Measurements from ENCODE around the gene PLCB1.
A peak's percentile ranks its signal among the peaks of the same experiment; 100 is the strongest.

The PLCB1 gene

GRCh38 chr20:8161264-8162071 is 29.4 kb downstream of the PLCB1 start:
- no peak for DNase-seq

GRCh38 chr20:8162610-8163009 is 30.5 kb downstream of the PLCB1 start:
- DNase-seq = no peak

GRCh38 chr20:8163543-8163942 is 31.5 kb downstream of the PLCB1 start:
- no peak for DNase-seq

- no peak for DNase-seq
Observed at GRCh38 chr20:8166730-8167129, 34.7 kb downstream of the PLCB1 start.

- DNase-seq = no peak
Observed at GRCh38 chr20:8168785-8169288, 36.8 kb downstream of the PLCB1 start.

GRCh38 chr20:8170921-8171320 is 38.9 kb downstream of the PLCB1 start:
- DNase-seq = no peak

GRCh38 chr20:8172191-8172590 is 40.1 kb downstream of the PLCB1 start:
- no peak for DNase-seq

- DNase-seq = no peak
Observed at GRCh38 chr20:8175741-8176675, 43.9 kb downstream of the PLCB1 start.

- no peak for DNase-seq
Observed at GRCh38 chr20:8183526-8183925, 51.5 kb downstream of the PLCB1 start.

GRCh38 chr20:8187740-8188139 is 55.7 kb downstream of the PLCB1 start:
- no peak for DNase-seq

GRCh38 chr20:8190043-8190880 is 58.2 kb downstream of the PLCB1 start:
- DNase-seq = no peak

- no peak for DNase-seq
Observed at GRCh38 chr20:8194721-8195120, 62.7 kb downstream of the PLCB1 start.

- no peak for DNase-seq
Observed at GRCh38 chr20:8196096-8196495, 64.0 kb downstream of the PLCB1 start.

GRCh38 chr20:8200220-8200619 is 68.2 kb downstream of the PLCB1 start:
- DNase-seq = no peak

GRCh38 chr20:8203366-8203765 is 71.3 kb downstream of the PLCB1 start:
- DNase-seq = no peak

GRCh38 chr20:8205996-8206395 is 73.9 kb downstream of the PLCB1 start:
- DNase-seq = no peak

GRCh38 chr20:8208226-8208625 is 76.2 kb downstream of the PLCB1 start:
- DNase-seq = no peak

GRCh38 chr20:8209061-8209460 is 77.0 kb downstream of the PLCB1 start:
- no peak for DNase-seq

GRCh38 chr20:8210749-8211148 is 78.7 kb downstream of the PLCB1 start:
- DNase-seq = no peak

- DNase-seq = no peak
Observed at GRCh38 chr20:8212286-8212685, 80.2 kb downstream of the PLCB1 start.

- DNase-seq = no peak
Observed at GRCh38 chr20:8213270-8213669, 81.2 kb downstream of the PLCB1 start.

GRCh38 chr20:8213831-8214587 is 81.9 kb downstream of the PLCB1 start:
- peak; percentile 23 for DNase-seq

All from KG1 (cell line).